Limb (tissue), 2 donors: Measurements from ENCODE around the gene FBXL13.
"Not testable (repeated sequence)": the region's sequence is repeated elsewhere in the genome, so short reads cannot be mapped to it uniquely, and the experiment has no call there.

Experiments used
- DNase-seq, 2 donors: peaks; one replicate each; pipeline ENCODE4 v3.0.0-alpha.2; 2016; ENCODE audit errors: extremely low spot score in 2 of 2

The FBXL13 gene

GRCh38 chr7:102819151-102819550, 255.4 kb downstream of the FBXL13 start:
- DNase-seq, result no peak

- DNase-seq, result no peak
These were observed 256.7 kb downstream of the FBXL13 start for GRCh38 chr7:102817616-102818573.

GRCh38 chr7:102814025-102814471, 260.5 kb downstream of the FBXL13 start:
- DNase-seq, result no peak

- no peak for DNase-seq
These were observed 261.2 kb downstream of the FBXL13 start for GRCh38 chr7:102813191-102814024.

- DNase-seq, result no peak
These were observed 262.5 kb downstream of the FBXL13 start for GRCh38 chr7:102811942-102812678.

- no peak for DNase-seq
These were observed 263.7 kb downstream of the FBXL13 start for GRCh38 chr7:102810916-102811315.

GRCh38 chr7:102806613-102807012, 268.0 kb downstream of the FBXL13 start:
- no peak for DNase-seq

- not testable (repeated sequence) for DNase-seq
These were observed 278.5 kb downstream of the FBXL13 start for GRCh38 chr7:102795987-102796595.

- not testable (repeated sequence) for DNase-seq
These were observed 280.0 kb downstream of the FBXL13 start for GRCh38 chr7:102794567-102794966.

- DNase-seq, result not testable (repeated sequence)
These were observed 282.8 kb downstream of the FBXL13 start for GRCh38 chr7:102791831-102792230.

- not testable (repeated sequence) for DNase-seq
These were observed 283.2 kb downstream of the FBXL13 start for GRCh38 chr7:102791367-102791766.

GRCh38 chr7:102790364-102791100, 284.1 kb downstream of the FBXL13 start:
- DNase-seq, result not testable (repeated sequence)

GRCh38 chr7:102788770-102789169, 285.8 kb downstream of the FBXL13 start:
- DNase-seq, result not testable (repeated sequence)

GRCh38 chr7:102780926-102781325, 293.7 kb downstream of the FBXL13 start:
- DNase-seq, result not testable (repeated sequence)

GRCh38 chr7:102778663-102779062, 295.9 kb downstream of the FBXL13 start:
- not testable (repeated sequence) for DNase-seq

- DNase-seq, result not testable (repeated sequence)
These were observed 298.4 kb downstream of the FBXL13 start for GRCh38 chr7:102776217-102776616.

GRCh38 chr7:102770467-102770866, 304.1 kb downstream of the FBXL13 start:
- not testable (repeated sequence) for DNase-seq

- not testable (repeated sequence) for DNase-seq
These were observed 304.9 kb downstream of the FBXL13 start for GRCh38 chr7:102769657-102770192.

- not testable (repeated sequence) for DNase-seq
These were observed 311.2 kb downstream of the FBXL13 start for GRCh38 chr7:102763295-102763905.
